HG03432 (cell line): Measurements from ENCODE around the gene REM2.
"Not testable (repeated sequence)": the region's sequence is repeated elsewhere in the genome, so short reads cannot be mapped to it uniquely, and the experiment has no call there.

Experiments
- ATAC-seq: cut with Tn5 transposase; IDR thresholded peaks from one replicate; pipeline ENCODE4 v1.9.1; 2021; ENCODE audit warnings: mild to moderate bottlenecking, moderate library complexity; ENCODE audit not compliant: unreplicated experiment

The REM2 gene

DNA sequence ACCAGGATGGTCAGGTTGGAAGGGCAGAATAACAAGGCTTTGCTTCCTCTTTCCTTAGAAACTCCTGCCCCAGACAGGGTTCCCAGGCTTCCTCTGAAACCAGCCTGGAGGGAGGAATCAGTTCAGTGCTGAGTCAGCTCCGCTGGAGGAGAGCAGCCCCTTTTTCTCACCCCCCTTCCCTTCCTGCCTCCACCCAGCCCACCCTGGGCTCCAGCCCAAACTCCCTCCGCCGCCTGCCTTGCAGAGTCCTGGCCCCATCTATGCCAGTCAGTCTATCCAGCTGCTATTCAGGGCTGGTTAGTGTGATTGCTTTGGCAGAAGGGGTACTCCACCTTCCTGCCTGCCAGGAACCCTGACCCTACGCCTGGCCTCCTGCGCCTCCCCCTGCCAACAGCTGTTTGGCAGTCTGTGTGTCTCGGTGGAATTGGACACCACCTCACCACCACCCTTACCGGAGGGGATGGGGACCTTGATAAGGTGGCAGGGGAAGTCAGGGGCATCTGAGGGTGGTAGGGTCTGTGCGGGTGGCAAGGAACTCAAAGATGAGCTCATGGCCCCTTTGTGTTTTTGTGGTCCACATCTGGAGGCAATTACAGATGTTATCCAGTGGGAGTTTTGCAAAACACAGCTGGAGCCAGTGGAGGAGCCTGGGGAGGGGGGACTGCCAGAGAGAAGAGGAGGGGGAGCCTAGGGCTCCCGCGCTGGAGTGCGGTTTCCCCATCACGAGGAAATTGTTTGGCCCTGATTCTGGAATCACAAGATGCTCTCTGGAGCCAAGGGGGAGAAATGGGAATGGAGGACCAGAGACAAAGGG lies 34.5 kb upstream of the REM2 start:
- no peak for ATAC-seq

- ATAC-seq = no peak
Observed at GRCh38 chr14:22849212-22849819, 33.7 kb upstream of the REM2 start.

- ATAC-seq = no peak
Observed at GRCh38 chr14:22850944-22851764, 31.9 kb upstream of the REM2 start.

- not testable (repeated sequence) for ATAC-seq
Observed at GRCh38 chr14:22852178-22852577, 30.8 kb upstream of the REM2 start.

DNA sequence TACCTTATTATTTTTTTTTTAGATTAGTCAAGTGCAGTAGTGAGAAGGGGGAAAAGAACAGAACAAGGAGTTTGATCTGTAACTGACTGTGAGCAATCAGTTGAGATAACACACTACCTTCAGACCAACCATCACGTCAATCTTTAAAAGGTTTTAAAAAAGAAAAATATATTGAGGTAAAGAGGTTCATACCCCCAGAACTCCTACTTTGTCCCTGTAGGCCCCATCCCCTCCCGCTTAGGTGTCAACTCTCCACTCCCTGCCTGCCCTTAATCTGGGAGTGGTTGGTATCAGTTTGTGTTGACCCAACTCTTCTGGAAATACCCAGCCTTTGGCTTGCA lies 30.5 kb upstream of the REM2 start:
- no peak for ATAC-seq

DNA sequence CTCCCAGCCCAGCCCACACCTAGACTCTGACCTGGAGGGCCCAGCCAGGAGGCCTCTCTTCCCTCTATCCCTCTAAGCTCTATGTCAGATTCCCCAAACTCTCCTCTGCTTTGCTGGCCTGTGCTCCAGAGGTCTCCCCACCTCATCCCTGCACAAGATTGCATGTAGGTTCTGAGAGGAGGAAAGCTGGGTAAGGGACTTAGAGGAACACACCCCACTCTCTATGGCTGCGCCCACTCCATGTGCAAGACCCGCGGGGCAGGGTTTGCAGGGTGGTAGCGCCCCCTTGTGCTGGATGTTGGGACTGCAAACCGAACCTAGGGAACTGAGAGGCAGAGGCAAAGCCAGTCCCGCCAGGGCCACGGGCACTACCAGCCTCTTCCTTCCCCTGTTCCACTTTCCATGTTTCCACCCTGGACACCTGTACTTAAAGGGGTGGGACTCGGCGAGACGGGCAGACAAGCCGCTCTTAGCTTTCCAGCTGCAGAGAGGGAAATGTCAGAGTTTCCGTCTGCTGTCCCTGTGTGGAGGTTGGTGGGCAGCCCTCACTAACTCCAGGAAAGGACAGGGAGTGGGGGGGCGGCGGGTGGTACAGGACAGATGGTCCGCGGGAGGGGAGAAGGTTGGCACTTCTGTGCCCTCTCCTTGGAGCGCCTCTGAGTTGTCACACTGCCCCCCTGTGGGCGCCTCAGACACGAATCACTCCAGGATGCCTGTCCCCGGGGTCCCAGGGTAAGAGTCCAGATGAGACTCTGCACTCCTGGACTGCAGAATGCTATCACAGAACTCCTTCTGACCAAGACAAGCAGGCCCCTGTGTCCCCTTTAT lies 29.9 kb upstream of the REM2 start:
- ATAC-seq = peak; percentile 85

DNA sequence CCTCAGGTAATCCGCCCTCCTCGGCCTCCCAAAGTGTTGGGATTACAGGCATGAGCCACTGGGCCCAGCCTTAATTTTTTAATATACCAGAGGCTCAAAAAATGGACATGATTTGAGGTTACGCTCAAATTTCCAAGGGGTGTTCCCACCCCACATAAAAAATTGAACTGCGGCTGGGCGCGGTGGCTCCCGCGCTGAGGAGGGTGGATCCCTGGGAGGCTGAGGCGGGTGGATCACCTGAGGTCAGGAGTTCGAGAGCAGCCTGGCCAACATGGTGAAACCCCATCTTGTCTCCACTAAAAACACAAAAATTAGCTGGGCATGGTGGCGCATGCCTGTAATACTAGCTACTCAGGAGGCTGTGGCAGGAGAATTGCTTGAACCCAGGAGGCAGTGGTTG lies 28.7 kb upstream of the REM2 start:
- ATAC-seq = not testable (repeated sequence)

GRCh38 chr14:22854963-22855724 lies 27.9 kb upstream of the REM2 start:
- ATAC-seq = no peak

DNA sequence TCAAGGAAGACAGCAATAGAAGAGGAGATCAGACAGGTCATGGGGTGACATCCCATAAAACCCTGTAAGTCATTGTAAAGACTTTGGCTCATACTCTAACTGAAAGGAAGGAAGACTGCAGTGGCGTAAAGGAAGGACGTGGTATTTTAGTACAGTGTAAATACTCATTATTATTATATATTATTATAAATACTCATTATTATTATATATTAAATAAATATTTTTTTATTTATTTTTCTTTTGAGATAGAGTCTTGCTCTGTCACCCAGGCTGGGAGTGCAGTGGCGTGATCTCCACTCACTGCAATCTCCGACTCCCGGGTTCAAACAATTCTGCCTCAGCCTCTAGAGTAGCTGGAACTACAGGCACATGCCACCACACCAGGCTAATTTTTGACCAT lies 26.6 kb upstream of the REM2 start:
- no peak for ATAC-seq

- ATAC-seq = not testable (repeated sequence)
Observed at GRCh38 chr14:22860377-22860776, 22.6 kb upstream of the REM2 start.

DNA sequence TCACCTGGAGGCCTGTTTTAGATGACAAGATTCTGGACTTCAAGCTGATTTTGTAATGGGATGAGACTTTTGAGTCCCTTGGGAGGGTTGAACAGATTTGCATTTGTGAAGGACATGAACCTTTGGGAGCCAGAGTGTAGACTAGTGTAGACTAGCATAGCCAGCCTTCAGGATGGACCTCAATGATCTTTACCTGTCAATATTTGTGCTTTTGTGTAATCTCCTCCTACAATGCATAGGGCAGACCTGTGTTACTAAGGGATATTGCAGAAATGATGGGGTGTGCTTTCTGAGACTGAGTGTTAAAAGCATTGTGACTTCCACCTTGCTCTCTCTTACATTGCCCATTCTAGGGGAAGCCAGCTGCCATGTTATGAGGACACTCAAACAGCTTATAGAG lies 21.4 kb upstream of the REM2 start:
- no peak for ATAC-seq

- no peak for ATAC-seq
Observed at GRCh38 chr14:22864979-22865378, 18.0 kb upstream of the REM2 start.

DNA sequence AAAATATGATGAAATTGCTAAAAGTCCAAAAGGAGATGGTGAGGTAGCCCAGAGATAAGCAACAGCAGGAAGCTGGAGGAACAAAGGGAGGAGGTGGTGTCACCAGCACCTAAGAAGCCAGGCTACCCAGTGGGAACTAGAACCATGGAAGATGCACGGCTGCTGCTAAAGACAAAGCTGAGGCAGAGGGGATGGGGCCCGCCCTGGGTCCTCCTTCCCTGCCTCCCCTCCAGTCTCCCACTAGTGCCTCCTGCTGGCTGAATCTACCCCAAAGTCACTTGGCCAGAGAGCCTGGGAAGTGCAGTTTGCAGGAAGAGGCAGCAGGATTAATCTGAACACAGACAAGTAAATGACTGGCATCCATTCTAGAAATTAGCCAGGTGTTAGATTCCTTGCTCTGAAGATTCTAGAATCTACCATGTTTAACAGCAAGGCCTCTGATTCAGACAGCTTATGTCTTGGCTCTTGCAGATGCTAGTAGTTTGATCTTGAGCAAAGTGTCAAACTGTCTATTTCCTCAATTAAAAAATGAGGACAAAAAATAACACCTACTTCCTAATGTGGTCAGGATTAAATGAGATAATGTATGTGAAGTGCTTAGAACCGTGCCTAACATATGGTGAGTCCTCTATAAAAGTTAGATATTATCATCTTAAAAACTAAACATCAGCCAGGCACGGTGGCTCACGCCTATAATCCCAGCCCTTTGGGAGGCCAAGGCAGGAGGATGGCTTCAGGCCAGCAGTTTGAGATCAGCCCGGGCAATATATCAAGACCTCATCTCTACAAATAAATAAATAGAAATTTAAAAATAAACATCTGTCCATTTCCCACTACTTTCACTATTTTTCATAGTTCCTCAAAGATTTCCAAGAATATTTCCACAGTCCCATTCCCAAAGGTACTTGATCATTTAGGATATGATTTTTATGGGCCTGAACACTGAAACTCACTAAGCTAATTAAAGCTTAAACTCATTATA lies 17.3 kb upstream of the REM2 start:
- no peak for ATAC-seq

DNA sequence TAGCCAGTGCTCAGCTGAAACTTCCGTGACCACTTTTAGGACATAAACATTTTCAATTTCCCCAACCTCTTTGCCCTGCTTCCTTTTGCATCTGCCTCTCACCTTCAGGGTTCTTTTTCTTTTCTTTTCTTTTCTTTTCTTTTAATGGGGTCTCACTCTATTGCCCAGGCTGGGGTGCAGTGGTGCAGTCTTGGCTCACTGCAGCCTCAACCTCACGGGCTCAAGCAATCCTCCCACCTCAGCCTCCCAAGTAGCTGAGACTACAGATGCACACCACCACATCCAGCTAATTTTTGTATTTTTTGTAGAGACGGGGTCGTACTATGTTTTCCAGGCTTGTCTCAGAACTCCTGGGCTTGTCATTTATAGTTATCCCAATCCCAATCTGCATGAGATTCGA lies 16.1 kb upstream of the REM2 start:
- ATAC-seq = no peak

- ATAC-seq = peak; percentile 41
Observed at GRCh38 chr14:22870811-22871223, 12.2 kb upstream of the REM2 start.

DNA sequence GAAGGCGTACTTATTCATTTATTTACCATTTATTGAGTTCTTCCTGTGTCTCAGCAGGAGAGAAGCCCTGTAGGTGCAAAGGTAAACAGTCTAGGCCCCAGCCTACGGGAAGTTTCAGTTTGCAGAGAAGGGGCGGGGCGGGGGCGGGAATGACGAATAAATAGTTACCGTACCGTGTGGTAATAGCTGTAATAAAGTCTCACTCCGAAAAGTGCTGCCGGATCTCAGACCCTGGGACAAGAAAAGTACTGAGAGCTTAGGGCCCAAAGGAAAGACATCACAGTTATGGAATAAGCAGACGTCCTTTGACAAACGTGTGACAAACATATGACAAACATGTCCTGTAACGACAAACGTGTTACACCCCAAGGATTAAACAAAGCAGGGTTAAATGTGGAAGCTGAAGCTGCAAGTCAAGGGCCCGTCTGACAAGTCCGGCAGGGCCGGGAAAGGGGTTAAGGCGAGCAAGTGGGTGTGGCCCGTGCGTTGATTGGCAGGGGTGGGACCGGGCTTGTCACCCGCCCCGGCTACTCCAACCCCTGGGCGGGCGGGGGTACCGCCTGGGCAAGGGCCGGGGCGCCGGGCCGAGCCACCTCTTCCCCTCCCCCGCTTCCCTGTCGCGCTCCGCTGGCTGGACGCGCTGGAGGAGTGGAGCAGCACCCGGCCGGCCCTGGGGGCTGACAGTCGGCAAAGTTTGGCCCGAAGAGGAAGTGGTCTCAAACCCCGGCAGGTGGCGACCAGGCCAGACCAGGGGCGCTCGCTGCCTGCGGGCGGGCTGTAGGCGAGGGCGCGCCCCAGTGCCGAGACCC lies 11.6 kb upstream of the REM2 start, which contains the start of gene LRP10:
Gene LRP10, plus strand, starts transcription at position 517 of the 809 bp plus-strand sequence. CDS start 564 bp downstream, outside the sequence.
- peak; percentile 84 for ATAC-seq

DNA sequence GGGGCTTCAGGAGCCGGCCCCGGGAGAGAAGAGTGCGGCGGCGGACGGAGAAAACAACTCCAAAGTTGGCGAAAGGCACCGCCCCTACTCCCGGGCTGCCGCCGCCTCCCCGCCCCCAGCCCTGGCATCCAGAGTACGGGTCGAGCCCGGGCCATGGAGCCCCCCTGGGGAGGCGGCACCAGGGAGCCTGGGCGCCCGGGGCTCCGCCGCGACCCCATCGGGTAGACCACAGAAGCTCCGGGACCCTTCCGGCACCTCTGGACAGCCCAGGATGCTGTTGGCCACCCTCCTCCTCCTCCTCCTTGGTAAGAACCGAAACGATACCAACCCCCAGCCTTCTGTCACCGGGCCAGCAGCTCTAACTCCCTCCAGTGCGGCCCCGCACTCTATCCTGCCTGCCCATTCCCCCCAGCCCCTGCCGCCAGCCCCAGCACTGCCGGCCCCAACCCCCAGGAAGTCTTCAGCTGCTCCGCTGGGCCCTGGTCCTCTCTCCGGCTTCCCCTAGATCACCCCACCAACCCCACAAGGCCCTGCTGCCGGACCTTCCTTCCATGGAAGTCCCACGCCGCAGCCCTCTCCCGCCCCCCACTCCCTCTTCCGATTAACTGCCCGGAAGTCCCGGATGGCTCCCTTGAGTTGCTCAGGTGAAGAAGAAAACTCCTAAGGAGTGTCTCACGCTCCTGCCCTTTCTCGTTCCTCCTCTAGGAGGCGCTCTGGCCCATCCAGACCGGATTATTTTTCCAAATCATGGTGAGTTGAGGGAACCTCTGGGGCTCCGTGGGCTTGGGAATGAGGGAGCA lies 10.8 kb upstream of the REM2 start:
- ATAC-seq = peak; percentile 22
